IMR-90 (cell line): Measurements from ENCODE around the gene PSMD2. TPM values are rescaled to one million over a fixed set of nuclear protein-coding genes. Genes with fewer than 3 reads are reported as not detected.

Experiments used
- ATAC-seq: fragments of 200-7000 bp; cut with Tn5 transposase; 2 replicates; pipeline ENCODE4 v1.9.1; 2020; ENCODE audit warnings: low read depth, mild to moderate bottlenecking, moderate library complexity
- BruUV-seq: library from RNA; stranded (reverse); fragments of 400-500 nt; replicated peaks from 2 replicates; lab custom pipeline; 2021; lab: Mats Ljungman, UMichigan
- CTCF ChIA-PET: fragments of 300-600 bp; formaldehyde crosslinking; extraction: SDS; loops from one replicate; lab custom pipeline; 2021; ENCODE audit warnings: antibody characterized with exemption; lab: Yijun Ruan, JAX
- POLR2A ChIA-PET: fragments of 300-600 bp; sonication (Branson Sonifier 250); formaldehyde crosslinking; loops from one replicate; lab custom pipeline; 2022; ENCODE audit warnings: antibody characterized with exemption; ENCODE audit not compliant: unreplicated experiment; lab: Charles Lee
- DNase-seq: peaks from one replicate; pipeline ENCODE4 v3.0.0; 2013
- H2AFZ ChIP-seq: replicated peaks from 2 replicates; pipeline ENCODE3; 2013; ENCODE audit warnings: low read length, mild to moderate bottlenecking; ENCODE audit not compliant: poor library complexity
- H2AK5ac ChIP-seq: 2 replicates; pipeline ENCODE4 v1.6.1; 2013; ENCODE audit warnings: low read depth, low read length, inconsistent platforms
- H2AK9ac ChIP-seq: replicated peaks from 2 replicates; pipeline ENCODE3; 2013; ENCODE audit warnings: mild to moderate bottlenecking, low read depth, low read length, moderate library complexity; ENCODE audit not compliant: poor library complexity
- H2BK120ac ChIP-seq: 2 replicates; pipeline ENCODE4 v1.6.1; 2013; ENCODE audit warnings: low read depth, low read length, inconsistent platforms
- H2BK15ac ChIP-seq: 3 replicates; pipeline ENCODE4 v1.6.1; 2013; ENCODE audit warnings: low read depth, low read length, inconsistent platforms
- H2BK20ac ChIP-seq: 2 replicates; pipeline ENCODE4 v1.6.1; 2013; ENCODE audit warnings: low read depth, mild to moderate bottlenecking, inconsistent platforms, low read length, moderate library complexity
- H2BK5ac ChIP-seq: 2 replicates; pipeline ENCODE4 v1.6.1; 2013; ENCODE audit warnings: mild to moderate bottlenecking, low read depth, low read length, inconsistent platforms; ENCODE audit not compliant: poor library complexity, severe bottlenecking
- H3K14ac ChIP-seq: replicated peaks from 2 replicates; pipeline ENCODE4 v1.6.1; 2013; ENCODE audit warnings: low read depth, low read length, inconsistent platforms
- H3K18ac ChIP-seq: 2 replicates; pipeline ENCODE4 v1.6.1; 2013; ENCODE audit warnings: low read depth, low read length, control low read depth
- H3K23ac ChIP-seq: 2 replicates; pipeline ENCODE4 v1.6.1; 2013; ENCODE audit warnings: low read depth, low read length, inconsistent platforms
- H3K27ac ChIP-seq: 2 replicates; pipeline ENCODE4 v1.5.1; 2013; ENCODE audit warnings: mild to moderate bottlenecking, control low read depth, low read length; ENCODE audit not compliant: insufficient read depth
- H3K27me3 ChIP-seq: 2 replicates; pipeline ENCODE4 v1.6.1; 2013; ENCODE audit warnings: low read length; ENCODE audit not compliant: control insufficient read depth, insufficient read depth
- H3K36me3 ChIP-seq: 2 replicates; pipeline ENCODE4 v1.6.1; 2013; ENCODE audit warnings: low read length, mixed read lengths; ENCODE audit not compliant: control insufficient read depth, insufficient read depth
- H3K4ac ChIP-seq: 2 replicates; pipeline ENCODE4 v1.6.1; 2013; ENCODE audit warnings: low read depth, low read length, inconsistent platforms
- H3K4me1 ChIP-seq: 2 replicates; pipeline ENCODE4 v1.6.1; 2013; ENCODE audit warnings: low read length, mixed read lengths; ENCODE audit not compliant: control insufficient read depth, insufficient read depth
- H3K4me2 ChIP-seq: 2 replicates; pipeline ENCODE4 v1.6.1; 2013; ENCODE audit warnings: low read depth, mild to moderate bottlenecking, control low read depth, low read length, moderate library complexity
- H3K4me3 ChIP-seq: 2 replicates; pipeline ENCODE4 v1.5.1; 2013; ENCODE audit warnings: low read depth, mild to moderate bottlenecking, control low read depth, low read length, moderate library complexity; ENCODE audit not compliant: insufficient read depth
- H3K56ac ChIP-seq: 2 replicates; pipeline ENCODE4 v1.6.1; 2013; ENCODE audit warnings: low read length, inconsistent platforms; ENCODE audit not compliant: insufficient read depth; ENCODE audit errors: extremely low read depth
- H3K79me1 ChIP-seq, 2 experiments: 2 replicates each; pipeline ENCODE4 v1.6.1; 2013; ENCODE audit warnings: low read length in 2 of 2, inconsistent platforms in 1 of 2, low read depth in 1 of 2
- H3K9ac ChIP-seq: 2 replicates; pipeline ENCODE4 v1.6.1; 2013; ENCODE audit warnings: low read depth, low read length, control low read depth
- H3K9me1 ChIP-seq: 2 replicates; pipeline ENCODE4 v1.6.1; 2013; ENCODE audit warnings: low read length, inconsistent platforms; ENCODE audit not compliant: insufficient read depth
- H3K9me3 ChIP-seq: 2 replicates; pipeline ENCODE4 v1.6.1; 2013; ENCODE audit warnings: low read length; ENCODE audit not compliant: control insufficient read depth, insufficient read depth
- H4K20me1 ChIP-seq: 2 replicates; pipeline ENCODE4 v1.6.1; 2013; ENCODE audit warnings: low read length, inconsistent platforms; ENCODE audit not compliant: insufficient read depth
- H4K5ac ChIP-seq: 2 replicates; pipeline ENCODE4 v1.6.1; 2013; ENCODE audit warnings: mild to moderate bottlenecking, low read depth, low read length, control low read depth
- H4K8ac ChIP-seq, 2 experiments: 2 replicates each; pipeline ENCODE4 v1.6.1; 2013; ENCODE audit warnings: low read depth in 2 of 2, low read length in 2 of 2, control low read depth in 1 of 2, inconsistent platforms in 1 of 2
- H4K91ac ChIP-seq: 2 replicates; pipeline ENCODE4 v1.6.1; 2013; ENCODE audit warnings: low read depth, low read length, inconsistent platforms; ENCODE audit not compliant: insufficient read depth
- CTCF ChIP-seq: conservative IDR thresholded peaks from 2 replicates; pipeline ENCODE4 v1.5.1; 2012; ENCODE audit warnings: mild to moderate bottlenecking, low read depth, low read length, improper control_type of control experiment
- POLR2A ChIP-seq: IDR thresholded peaks from 2 replicates; pipeline ENCODE4 v1.6.1; 2012; ENCODE audit warnings: mild to moderate bottlenecking, low read depth, low read length
- RAD21 ChIP-seq: IDR thresholded peaks from 2 replicates; pipeline ENCODE4 v1.6.1; 2012; ENCODE audit warnings: low read length, improper control_type of control experiment
- WGBS, 2 experiments: methylation state at CpG; one replicate each; pipeline versions ENCODE4 v1.1.5 to v1.1.7; 2013; ENCODE audit warnings: missing lambda C conversion rate in 2 of 2; ENCODE audit not compliant: insufficient read length in 1 of 2; ENCODE audit errors: extremely low coverage in 2 of 2; 5-methylcytosine and 5-hydroxymethylcytosine counted together
- dilution Hi-C: fragments of 300-500 bp; cut with HindIII; formaldehyde crosslinking; loops from one replicate; pipeline ENCODE4 v1.14.3; 2018; ENCODE audit warnings: low sequenced_read_pairs; ENCODE audit not compliant: unreplicated experiment
- in situ Hi-C: fragments of 300-500 bp; cut with MboI; formaldehyde crosslinking; loops from 3 replicates; pipeline ENCODE4 v1.14.3; 2019; ENCODE audit warnings: low sequenced_read_pairs, inconsistent platforms, mixed read lengths
- intact Hi-C: fragments of 100-400 bp; cut with micrococcal nuclease; formaldehyde crosslinking; loops from 2 replicates; pipeline ENCODE4 v1.10.0; 2022
- polyA plus RNA-seq, 3 experiments: library from polyadenylated mRNA; depleted of rRNA; stranded (reverse); fragments of >200 nt; gene quantifications; 2 replicates each; pipeline ENCODE4 v1.2.3, GENCODE V29; 2012; ENCODE audit warnings: low replicate concordance in 1 of 3
- total RNA-seq: library from RNA; depleted of rRNA; stranded (reverse); fragments of >200 nt; gene quantifications from 2 replicates; pipeline ENCODE4 v1.2.3, GENCODE V29; 2012

PSMD2 gene
- total and polyA plus RNA-seq, 2 of the 4 experiments (the other 2 are of a cell fraction): 514 to 872 TPM

GRCh38 chr3:184305577-184305976 lies 6.5 kb downstream of the PSMD2 start:
- intact Hi-C loops: no loop called here
- Histone ChIP-seq H3K56ac (no peak overlapping the region), H2BK5ac (no peak overlapping the region), H3K9me3 (no peaks in the 10 kb centered on the region), H3K4me3 (no peak overlapping the region), H3K4ac (no peak overlapping the region), H2BK15ac (no peak overlapping the region), H3K9me1 (no peaks in the 10 kb centered on the region; the same call in 1 of the 2 replicates), H3K23ac (no peak overlapping the region), H4K91ac (no peak overlapping the region), H2AK5ac (no peak overlapping the region), H4K8ac (no peak overlapping the region), H2BK20ac (no peak overlapping the region), H3K18ac (no peak overlapping the region), H3K36me3 (peaks cover 78% of the 10 kb centered on the region), H2AFZ (no peak overlapping the region), H3K79me1 (peaks cover 40 to 46% of the 10 kb centered on the region in 2 experiments), H2BK120ac (no peak overlapping the region), H3K9ac (no peak overlapping the region), H4K20me1 (peaks cover 46% of the 10 kb centered on the region), H2AK9ac (no peak overlapping the region), H3K14ac (no peak overlapping the region), H3K27ac (no peak overlapping the region), H3K27me3 (no peaks in the 10 kb centered on the region), H3K4me1 (no peaks in the 10 kb centered on the region), H4K5ac (no peak overlapping the region), H3K4me2 (no peak overlapping the region)
- no TSS peak for BruUV-seq
- in situ Hi-C loops: no loop called here
- POLR2A ChIA-PET: no interaction called here
- DNase-seq (peak; percentile 14), ATAC-seq (peak; percentile 51; the same call in 1 of the 2 replicates)
- TF ChIP-seq RAD21 (peak; percentile 28; the same call in 1 of the 2 replicates), POLR2A (no peak), CTCF (peak; percentile 24; the same call in 1 of the 2 replicates)
- WGBS, 2 experiments: no CpG with 5 or more reads among the region's 1 CpG
- dilution Hi-C loops: no loop called here
- CTCF ChIA-PET: interaction anchor here (0.7 kb wide), 1 partner anchor 49 kb away, joined by 3 read pairs; no protein-coding TSS in a partner anchor
